HUES64 (cell line): ENCODE measurements around the gene ANKRD2.

Source experiments
- H3K27ac ChIP-seq: 2 replicates; pipeline ENCODE4 v1.7.0; 2013; ENCODE audit warnings: low read depth, low read length, inconsistent platforms
- H3K27me3 ChIP-seq: 2 replicates; pipeline ENCODE4 v1.6.1; 2013; ENCODE audit warnings: mild to moderate bottlenecking, low read length; ENCODE audit not compliant: insufficient read depth
- H3K36me3 ChIP-seq: 2 replicates; pipeline ENCODE4 v1.6.1; 2013; ENCODE audit warnings: mild to moderate bottlenecking, low read length; ENCODE audit not compliant: insufficient read depth
- H3K4me1 ChIP-seq: 2 replicates; pipeline ENCODE4 v1.6.1; 2013; ENCODE audit warnings: mild to moderate bottlenecking, low read length, moderate library complexity; ENCODE audit not compliant: insufficient read depth
- H3K4me3 ChIP-seq: 2 replicates; pipeline ENCODE4 v1.5.1; 2013; ENCODE audit warnings: mild to moderate bottlenecking, low read length, moderate library complexity
- H3K9ac ChIP-seq: 2 replicates; pipeline ENCODE4 v1.6.1; 2013; ENCODE audit warnings: mild to moderate bottlenecking, low read depth, low read length
- H3K9me3 ChIP-seq: 2 replicates; pipeline ENCODE4 v1.6.1; 2013; ENCODE audit warnings: low read depth, low read length; ENCODE audit not compliant: insufficient read depth
- WGBS: fragments of 150-250, 120-280 bp; methylation state at CpG from one replicate; pipeline ENCODE4 v1.1.7; 2013; ENCODE audit warnings: missing lambda C conversion rate; 5-methylcytosine and 5-hydroxymethylcytosine counted together

ANKRD2 gene

GRCh38 chr10:97631098-97631497, 58.5 kb downstream of the ANKRD2 start:
- Histone ChIP-seq H3K4me1 (no peaks in the 10 kb centered on the region), H3K27me3 (no peaks in the 10 kb centered on the region), H3K27ac (no peak overlapping the region), H3K9ac (no peak overlapping the region), H3K9me3 (no peaks in the 10 kb centered on the region), H3K36me3 (no peaks in the 10 kb centered on the region), H3K4me3 (no peak overlapping the region)

GRCh38 chr10:97632949-97633884, 60.6 kb downstream of the ANKRD2 start, which contains the start of gene MORN4:
TSS of gene MORN4 (minus strand) at chr10:97633500. CDS start at chr10:97619653, 13,847 bp downstream.
- 7% methylated on average over 62 of the region's 62 CpGs for WGBS
- H3K27ac ChIP-seq = peak within 1 kb of the TSS; percentile 27
- H3K9ac ChIP-seq = peak within 1 kb of the TSS; percentile 73

More at GRCh38 chr10:97632949-97633884, 60.6 kb downstream of the ANKRD2 start, which contains the start of gene MORN4:
- Histone ChIP-seq H3K9me3 (no peaks in the 10 kb centered on the region), H3K4me1 (no peaks in the 10 kb centered on the region), H3K36me3 (no peaks in the 10 kb centered on the region), H3K4me3 (peak within 1 kb of the TSS; percentile 94), H3K27me3 (no peaks in the 10 kb centered on the region)
